ENCODE results near the gene GPATCH3. TPM values are rescaled to one million over a fixed set of nuclear protein-coding genes. Genes with fewer than 3 reads are reported as not detected.

Gene GPATCH3
- total RNA-seq, 1 donor from 2014 or later = 6.7 TPM

GRCh38 chr1:26844424-26845196 lies 55.7 kb downstream of the GPATCH3 start:
- no peak overlapping the region for H3K4me3 ChIP-seq (ENCODE audit: low read depth, low read length)
- no peak for DNase-seq (ENCODE audit: low read depth)
- TF ChIP-seq, protein P1, sequence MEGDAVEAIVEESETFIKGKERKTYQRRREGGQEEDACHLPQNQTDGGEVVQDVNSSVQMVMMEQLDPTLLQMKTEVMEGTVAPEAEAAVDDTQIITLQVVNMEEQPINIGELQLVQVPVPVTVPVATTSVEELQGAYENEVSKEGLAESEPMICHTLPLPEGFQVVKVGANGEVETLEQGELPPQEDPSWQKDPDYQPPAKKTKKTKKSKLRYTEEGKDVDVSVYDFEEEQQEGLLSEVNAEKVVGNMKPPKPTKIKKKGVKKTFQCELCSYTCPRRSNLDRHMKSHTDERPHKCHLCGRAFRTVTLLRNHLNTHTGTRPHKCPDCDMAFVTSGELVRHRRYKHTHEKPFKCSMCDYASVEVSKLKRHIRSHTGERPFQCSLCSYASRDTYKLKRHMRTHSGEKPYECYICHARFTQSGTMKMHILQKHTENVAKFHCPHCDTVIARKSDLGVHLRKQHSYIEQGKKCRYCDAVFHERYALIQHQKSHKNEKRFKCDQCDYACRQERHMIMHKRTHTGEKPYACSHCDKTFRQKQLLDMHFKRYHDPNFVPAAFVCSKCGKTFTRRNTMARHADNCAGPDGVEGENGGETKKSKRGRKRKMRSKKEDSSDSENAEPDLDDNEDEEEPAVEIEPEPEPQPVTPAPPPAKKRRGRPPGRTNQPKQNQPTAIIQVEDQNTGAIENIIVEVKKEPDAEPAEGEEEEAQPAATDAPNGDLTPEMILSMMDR (conservative IDR thresholded peaks at IDR 0.05; ENCODE audit: low read depth, low read length) = no peak

Other genes starting within 250 kb of the GPATCH3 start
- gene ARID1A, start 204.5 kb downstream of the GPATCH3 start, total RNA-seq = 25.2 and 27.1 TPM in 2 replicates
- 10.7 and 12.6 TPM in 2 replicates for gene PIGV, start 112.5 kb downstream of the GPATCH3 start, total RNA-seq
- gene ZDHHC18, start 73.8 kb downstream of the GPATCH3 start, total RNA-seq = 34.2 and 53.3 TPM in 2 replicates
- 213 and 239 TPM in 2 replicates for gene SFN, start 37.3 kb downstream of the GPATCH3 start, total RNA-seq
- 10.9 and 14.6 TPM in 2 replicates for gene GPN2, start 10.2 kb downstream of the GPATCH3 start, total RNA-seq
- not detected in 2 replicates for gene NR0B2, start 13.5 kb upstream of the GPATCH3 start, total RNA-seq
- 139 and 142 TPM in 2 replicates for gene NUDC, start 21.3 kb upstream of the GPATCH3 start, total RNA-seq
- 8.3 and 10.0 TPM in 2 replicates for gene KDF1, start 60.0 kb upstream of the GPATCH3 start, total RNA-seq
- 89.9 and 159 TPM in 2 replicates for gene TRNP1, start 93.2 kb upstream of the GPATCH3 start, total RNA-seq
- 3.9 and 14.5 TPM in 2 replicates for gene TENT5B, start 112.4 kb upstream of the GPATCH3 start, total RNA-seq

Data from epithelial cell of proximal tubule (primary cell).